HepG2 (cell line): ENCODE measurements around the gene HLA-F. TPM values are rescaled to one million over a fixed set of nuclear protein-coding genes. Genes with fewer than 3 reads are reported as not detected.

Source experiments
- ATAC-seq: fragments of 200-7000 bp; cut with Tn5 transposase; 3 replicates; pipeline ENCODE4 v1.9.1; 2020; ENCODE audit warnings: mild to moderate bottlenecking, moderate library complexity
- BruUV-seq: library from RNA; stranded (reverse); fragments of 400-500 nt; replicated peaks from 2 replicates; lab custom pipeline; 2021; lab: Mats Ljungman, UMichigan
- CTCF ChIA-PET: fragments of 300-600 bp; formaldehyde crosslinking; extraction: SDS; loops from one replicate; lab custom pipeline; 2021; ENCODE audit warnings: low total read pairs, inconsistent platforms, low intra/inter-chr PET ratio; lab: Yijun Ruan, JAX
- POLR2A ChIA-PET: fragments of 350-600 bp; sonication (Branson Sonifier 250); formaldehyde crosslinking; loops from one replicate; lab custom pipeline; 2020; ENCODE audit warnings: antibody characterized with exemption, inconsistent platforms; lab: Yijun Ruan, JAX
- DNase-seq: peaks from one replicate; pipeline ENCODE4 v3.0.0-alpha.2; 2015; ENCODE audit warnings: low spot score
- FAIRE-seq: peaks from 3 replicates; lab custom pipeline; 2011; peaks lifted over from hg19 to GRCh38; lab: Jason Lieb, UNC
- H2AFZ ChIP-seq: one replicate; pipeline ENCODE4 v1.6.1; 2011; ENCODE audit warnings: low read length, inconsistent platforms
- H3K27ac ChIP-seq: fragments of 300-600 bp; 3 replicates; pipeline ENCODE4 v1.8.0; 2011; ENCODE audit warnings: mixed run types, mild to moderate bottlenecking, mixed read lengths, low read length, inconsistent platforms; ENCODE audit not compliant: insufficient read depth; ENCODE audit errors: extremely low read length
- H3K27me3 ChIP-seq, 2 experiments: fragments of 200-600 bp in 1 of 2; 2 replicates in 1 of 2; 3 replicates in 1 of 2; pipeline versions ENCODE4 v1.6.0 to v1.8.0; 2011; ENCODE audit warnings: low read length in 2 of 2, mild to moderate bottlenecking in 2 of 2, moderate library complexity in 2 of 2, inconsistent platforms in 1 of 2; ENCODE audit not compliant: insufficient read depth in 2 of 2, control insufficient read depth in 1 of 2
- H3K36me3 ChIP-seq, 2 experiments: fragments of 200-600 bp in 1 of 2; replicated peaks in 1 of 2; 2 replicates in 1 of 2; 3 replicates in 1 of 2; pipeline versions ENCODE4 v1.5.1 to v1.8.0; 2011; ENCODE audit warnings: low read length in 2 of 2, inconsistent platforms in 1 of 2; ENCODE audit not compliant: insufficient read depth in 2 of 2, control insufficient read depth in 1 of 2
- H3K4me1 ChIP-seq: 2 replicates; pipeline ENCODE4 v1.5.1; 2012; ENCODE audit warnings: low read length, inconsistent platforms; ENCODE audit not compliant: insufficient read depth
- H3K4me2 ChIP-seq: 2 replicates; pipeline ENCODE4 v1.6.0; 2011; ENCODE audit warnings: low read depth, low read length, inconsistent platforms
- H3K4me3 ChIP-seq, 3 experiments: fragments of 200-600 bp in 1 of 3; sonication (generic), shearing (Covaris generic) in 1 of 3; replicated peaks in 1 of 3; 2 replicates each; pipeline ENCODE4 v1.5.1; 2011 to 2016; ENCODE audit warnings: low read length in 3 of 3, inconsistent platforms in 2 of 3, low read depth in 2 of 3, mild to moderate bottlenecking in 2 of 3, control low read depth in 1 of 3, mixed read lengths in 1 of 3; ENCODE audit not compliant: insufficient read depth in 1 of 3
- H3K79me2 ChIP-seq: one replicate; pipeline ENCODE4 v1.6.1; 2011; ENCODE audit warnings: low read length, inconsistent platforms; ENCODE audit not compliant: insufficient read depth
- H3K9ac ChIP-seq: 2 replicates; pipeline ENCODE4 v1.6.0; 2011; ENCODE audit warnings: mild to moderate bottlenecking, low read depth, low read length, inconsistent platforms; ENCODE audit not compliant: insufficient read depth
- H3K9me3 ChIP-seq: 2 replicates; pipeline ENCODE4 v1.5.1; 2012; ENCODE audit warnings: mild to moderate bottlenecking, low read length
- H4K20me1 ChIP-seq: 2 replicates; pipeline ENCODE4 v1.6.0; 2011; ENCODE audit warnings: inconsistent platforms, mild to moderate bottlenecking, low read length, moderate library complexity; ENCODE audit not compliant: insufficient read depth
- FOXP1 ChIP-seq, 2 experiments: fragments of 450-650 bp in 1 of 2; IDR thresholded peaks; 2 replicates each; pipeline ENCODE4 v1.6.1; 2017 to 2018; ENCODE audit warnings: antibody characterized with exemption in 1 of 2
- GATAD2A ChIP-seq: IDR thresholded peaks from 2 replicates; pipeline ENCODE4 v1.6.1; 2016
- MAZ ChIP-seq, 2 experiments: sonication (generic) in 1 of 2; formaldehyde crosslinking in 1 of 2; IDR thresholded peaks; 2 replicates each; pipeline versions ENCODE4 v1.5.0 to v1.6.1; 2012 to 2020; ENCODE audit warnings: low read depth in 2 of 2, mild to moderate bottlenecking in 2 of 2, borderline replicate concordance in 1 of 2, improper control_type of control experiment in 1 of 2, low read length in 1 of 2, missing genetic modification reagents in 1 of 2, moderate library complexity in 1 of 2
- SIX4 ChIP-seq: sonication (generic); formaldehyde crosslinking; IDR thresholded peaks from 2 replicates; pipeline ENCODE4 v1.4.0; 2020; ENCODE audit warnings: missing genetic modification reagents
- ZKSCAN8 ChIP-seq: IDR thresholded peaks from 2 replicates; pipeline ENCODE4 v1.6.1; 2016; ENCODE audit warnings: borderline replicate concordance, missing genetic modification reagents, missing compliant biosample characterization
- ZNF441 ChIP-seq: sonication (generic); formaldehyde crosslinking; IDR thresholded peaks from 2 replicates; pipeline ENCODE4 v1.7.0; 2021; ENCODE audit warnings: missing genetic modification reagents, borderline replicate concordance
- WGBS: methylation state at CpG from one replicate; pipeline ENCODE4 v1.1.6; 2017; ENCODE audit warnings: low lambda C conversion rate; 5-methylcytosine and 5-hydroxymethylcytosine counted together
- in situ Hi-C: cut with HindIII; loops from 2 replicates; pipeline ENCODE4 v1.10.0; 2017; ENCODE audit warnings: low pct_unique_long_range_greater_than_20kb; ENCODE audit not compliant: extremely low pct_ligation_motif_present
- intact Hi-C: fragments of 100-400 bp; cut with micrococcal nuclease; formaldehyde crosslinking; loops from one replicate; pipeline ENCODE4 v1.10.0; 2022; ENCODE audit not compliant: unreplicated experiment
- polyA plus RNA-seq, 8 experiments: library from polyadenylated mRNA; depleted of rRNA in 3 of 8; stranded (reverse) in 7 of 8; unstranded in 1 of 8; fragments of >200 nt; fragmentation: Illumina TruSeq in 4 of 8; extraction: Trizol in 4 of 8; gene quantifications; 2 replicates each; pipeline versions ENCODE4 v1.2.1 to v1.2.3, GENCODE V29; 2011 to 2016; ENCODE audit warnings: low read depth in 4 of 8, missing spikeins in 1 of 8, mixed read lengths in 1 of 8; ENCODE audit not compliant: insufficient read depth in 1 of 8
- total RNA-seq, 5 experiments: library from RNA; depleted of rRNA; stranded (reverse); fragments of >200 nt; fragmentation: Illumina TruSeq; extraction: Trizol; gene quantifications; 2 replicates each; pipeline ENCODE4 v1.2.3, GENCODE V29; 2016; ENCODE audit warnings: low read depth in 1 of 5

HLA-F gene
- total and polyA plus RNA-seq, 2 of the 13 experiments (the other 11 are each of a cell fraction or from before 2014, with no cell fraction given), result 6.0 to 6.1 TPM

DNA sequence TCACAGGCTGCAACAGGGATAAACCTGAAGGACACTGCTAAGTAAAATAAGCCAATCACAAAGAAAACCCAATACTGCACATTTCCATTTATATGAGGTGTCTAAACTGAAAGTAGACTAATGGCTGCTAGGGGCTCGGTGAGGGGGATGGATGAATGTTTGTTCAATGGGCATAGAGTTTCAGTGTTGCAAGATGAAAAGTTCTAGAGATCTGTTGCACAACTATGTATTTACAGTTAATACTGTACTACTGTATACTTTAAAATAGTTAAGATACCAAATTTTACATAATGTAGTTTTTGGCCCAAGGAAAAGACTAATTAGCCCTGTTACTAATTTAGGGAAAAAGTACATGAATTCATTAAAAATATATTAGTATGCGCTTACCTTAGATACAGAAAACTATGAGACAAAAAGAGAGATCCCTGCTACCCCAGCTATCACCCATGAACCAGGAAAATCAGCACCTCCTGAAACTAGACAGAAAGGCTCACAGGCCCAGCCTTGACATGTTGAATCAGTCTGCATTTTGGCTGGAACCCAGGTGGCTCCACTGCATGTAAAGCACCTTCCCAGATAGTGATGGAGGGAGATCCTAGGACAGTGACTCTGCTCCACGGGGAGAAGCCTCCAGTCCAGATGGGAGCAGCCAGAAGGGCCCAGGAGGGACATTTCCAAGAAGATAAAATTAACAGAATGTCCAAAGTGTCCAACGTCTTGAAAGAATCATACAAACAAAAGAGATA lies 16.1 kb downstream of the HLA-F start (continued):
- TF ChIP-seq GATAD2A (CRISPR knock-in tag) (peak; percentile 59; the same call in 1 of the 2 replicates), SIX4 (peak; percentile 20; the same call in 1 of the 2 replicates), FOXP1 (IDR thresholded peaks at IDR 0.05) (no peak), FOXP1 (CRISPR knock-in tag; IDR thresholded peaks at IDR 0.05) (peak; percentile 33; the same call in 1 of the 2 replicates), ZKSCAN8 (CRISPR knock-in tag) (0 out of 2 replicates have a peak, but pooled peaks have one; percentile 36), ZNF441 (CRISPR knock-in tag) (no peak)

DNA sequence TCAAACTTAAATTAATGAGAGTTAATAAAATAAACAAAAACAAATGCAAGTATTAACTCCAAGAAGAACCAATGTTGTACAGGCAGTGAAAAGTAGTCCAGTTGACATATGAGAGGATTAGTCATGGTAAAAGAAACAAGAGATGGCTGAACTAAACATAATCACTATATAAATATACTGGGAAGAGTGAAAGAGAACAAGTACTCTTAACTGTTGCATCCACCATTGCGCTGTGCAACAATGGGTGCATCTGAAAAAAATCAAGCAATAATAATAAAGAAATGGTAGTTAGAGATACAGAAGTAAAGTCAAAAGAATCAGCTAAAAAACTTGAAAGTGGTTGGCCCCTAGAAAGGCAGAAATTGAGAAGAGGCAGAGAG lies 16.6 kb downstream of the HLA-F start:
- Histone ChIP-seq H3K4me2 (no peak overlapping the region), H3K79me2 (no peaks in the 10 kb centered on the region), H3K27ac (no peak overlapping the region), H3K27me3 (no peaks in the 10 kb centered on the region), H3K36me3 (no peaks in the 10 kb centered on the region), H3K9ac (no peak overlapping the region), H3K4me3 (no peak overlapping the region), H3K9me3 (no peaks in the 10 kb centered on the region), H3K4me1 (peaks cover 14% of the 10 kb centered on the region), H4K20me1 (no peaks in the 10 kb centered on the region), H2AFZ (no peak overlapping the region)
- intact Hi-C loops, result loop anchor here (1.0 kb wide), 1 partner anchor 273 kb away; no protein-coding TSS in a partner anchor
- DNase-seq, result no peak
- ChIA-PET POLR2A (no interaction called here), CTCF (interaction anchor here (4.0 to 4.5 kb wide), 2 partner anchors 13 to 94 kb away, joined by 48 to 67 read pairs; no protein-coding TSS in a partner anchor)
- no peak for FAIRE-seq
- 98% methylated on average over 1 of the region's 1 CpG for WGBS
- in situ Hi-C loops, result loop anchor here (5.0 to 10.0 kb wide), 2 partner anchors 97 to 265 kb away; no protein-coding TSS in a partner anchor
- no peak for ATAC-seq
- no TSS peak for BruUV-seq
- TF ChIP-seq MAZ (IDR thresholded peaks at IDR 0.05; ENCODE audit: borderline replicate concordance, low read depth, low read length) (no peak), MAZ (CRISPR knock-in tag; IDR thresholded peaks at IDR 0.05; ENCODE audit: low read depth) (no peak)
